NCI-H526 (cell line): ENCODE data around the gene AKT3.
A peak's percentile ranks its signal among the peaks of the same experiment; 100 is the strongest.

Experiments
- DNase-seq, 2 experiments: peaks; one replicate each; lab custom pipeline; 2025; lab: John Stamatoyannopoulos, UW

AKT3 gene

DNA sequence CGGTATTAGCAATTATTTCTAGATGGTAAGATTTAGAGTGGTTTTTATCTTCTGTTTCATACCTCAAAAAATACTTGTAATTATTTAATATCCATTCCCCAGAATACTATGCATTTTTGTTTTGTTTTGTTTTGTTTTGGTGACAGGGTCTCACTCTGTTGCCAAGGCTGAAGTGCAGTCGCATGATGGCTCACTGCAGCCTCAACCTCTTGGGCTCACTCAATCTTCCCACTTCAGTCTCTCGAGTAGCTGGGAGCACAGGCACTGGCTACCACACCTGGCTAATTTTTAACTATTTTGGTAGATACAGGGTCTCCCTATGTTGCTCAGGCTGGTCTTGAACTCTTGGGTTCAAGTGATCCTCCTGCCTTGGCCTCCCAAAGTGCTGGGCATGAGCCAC, 252.7 kb downstream of the AKT3 start:
- no peak for DNase-seq

DNA sequence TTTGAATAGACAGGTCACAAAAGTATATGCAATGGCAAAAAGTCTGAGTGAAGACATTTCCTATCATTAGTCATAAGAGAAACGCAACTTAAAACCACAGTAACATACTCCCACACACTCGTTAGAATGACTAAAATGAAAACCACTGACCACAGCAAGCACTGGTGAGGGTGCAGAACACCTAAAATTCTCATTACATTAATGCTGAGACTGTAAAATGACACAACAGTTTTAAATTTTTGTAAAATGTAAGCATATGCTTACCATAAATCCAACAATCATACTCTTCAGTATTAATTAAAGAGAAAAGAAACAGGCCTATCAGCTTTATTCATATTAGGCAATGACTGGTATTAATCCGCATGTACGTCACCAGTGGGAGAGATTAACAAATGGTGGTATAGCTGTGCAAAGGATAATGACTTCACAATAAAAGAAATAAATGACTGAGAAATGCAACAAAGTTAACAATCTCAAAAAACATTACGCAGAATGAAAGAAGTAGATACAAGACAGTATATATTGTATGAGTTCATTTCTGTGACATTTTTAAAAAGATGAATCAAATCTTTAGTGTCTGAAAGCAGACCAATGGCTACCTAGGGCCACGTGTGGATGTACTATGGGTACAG, 253.5 kb downstream of the AKT3 start:
- no peak for DNase-seq

DNA sequence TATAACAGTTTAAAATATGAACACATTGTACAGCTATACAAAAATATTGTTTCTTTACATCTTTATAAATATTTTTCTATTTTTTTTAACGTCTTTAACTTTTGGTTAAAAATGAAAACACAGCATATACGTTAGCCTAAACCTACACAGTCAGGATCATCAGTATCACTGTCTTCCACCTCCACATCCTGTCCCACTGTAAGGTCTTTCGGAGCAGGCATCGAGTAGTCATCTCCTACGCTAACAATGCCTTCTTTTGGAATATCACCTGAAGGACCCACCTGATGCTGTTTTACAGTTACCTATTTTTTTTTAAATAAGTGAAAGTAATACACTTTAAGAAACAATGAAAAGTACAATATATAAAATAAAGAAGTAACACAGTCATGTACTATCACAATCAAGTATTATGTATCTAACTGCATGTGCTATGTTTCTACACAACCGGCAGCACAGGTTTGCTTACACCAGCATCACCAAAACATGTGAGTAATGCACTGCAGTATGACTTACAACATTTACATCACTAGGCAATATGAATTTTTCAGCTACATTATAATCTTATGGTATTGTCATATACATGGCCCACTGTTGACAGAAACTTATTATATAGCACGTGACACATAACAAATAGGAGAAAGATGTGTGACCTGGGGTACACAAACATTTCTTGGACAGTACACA, 254.4 kb downstream of the AKT3 start:
- DNase-seq, result no peak

DNA sequence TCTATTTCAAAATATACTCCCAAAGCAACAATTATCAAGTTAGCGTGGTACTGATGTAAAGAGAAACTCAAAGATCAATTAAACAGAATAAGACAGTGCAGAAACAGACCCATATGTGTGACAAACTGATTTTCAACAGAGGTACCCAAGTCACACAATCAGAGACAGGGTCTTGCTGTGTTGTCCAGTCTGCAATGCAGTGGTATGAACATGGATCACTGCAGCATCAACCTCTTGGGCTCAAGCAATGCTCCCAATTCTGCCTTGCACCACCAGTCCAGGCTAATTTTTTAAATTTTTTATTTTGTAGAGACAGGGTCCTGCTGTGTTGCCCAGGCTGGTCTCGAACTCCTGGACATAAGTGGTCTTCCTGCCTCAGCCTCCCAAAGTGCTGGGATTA, 255.6 kb downstream of the AKT3 start:
- no peak for DNase-seq

DNA sequence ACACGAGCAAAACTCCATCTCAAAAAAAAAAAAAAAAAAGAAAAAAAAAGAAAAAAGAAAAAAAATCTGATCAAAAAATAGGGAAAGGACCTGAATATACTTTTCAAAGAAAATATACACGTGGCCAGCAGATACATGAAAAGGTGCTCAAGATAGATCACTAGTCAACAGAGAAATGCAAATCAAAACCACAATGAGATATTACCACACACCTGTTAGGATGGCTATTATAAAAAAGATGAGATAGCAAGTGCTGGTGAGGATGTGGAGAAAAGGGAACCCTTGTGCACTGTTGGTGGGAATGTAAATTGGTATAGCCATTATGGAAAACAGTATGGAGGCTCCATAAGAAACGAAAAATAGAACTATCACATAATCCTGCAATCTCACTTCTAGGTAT, 260.8 kb downstream of the AKT3 start:
- DNase-seq, result peak; percentile 72 to 73

DNA sequence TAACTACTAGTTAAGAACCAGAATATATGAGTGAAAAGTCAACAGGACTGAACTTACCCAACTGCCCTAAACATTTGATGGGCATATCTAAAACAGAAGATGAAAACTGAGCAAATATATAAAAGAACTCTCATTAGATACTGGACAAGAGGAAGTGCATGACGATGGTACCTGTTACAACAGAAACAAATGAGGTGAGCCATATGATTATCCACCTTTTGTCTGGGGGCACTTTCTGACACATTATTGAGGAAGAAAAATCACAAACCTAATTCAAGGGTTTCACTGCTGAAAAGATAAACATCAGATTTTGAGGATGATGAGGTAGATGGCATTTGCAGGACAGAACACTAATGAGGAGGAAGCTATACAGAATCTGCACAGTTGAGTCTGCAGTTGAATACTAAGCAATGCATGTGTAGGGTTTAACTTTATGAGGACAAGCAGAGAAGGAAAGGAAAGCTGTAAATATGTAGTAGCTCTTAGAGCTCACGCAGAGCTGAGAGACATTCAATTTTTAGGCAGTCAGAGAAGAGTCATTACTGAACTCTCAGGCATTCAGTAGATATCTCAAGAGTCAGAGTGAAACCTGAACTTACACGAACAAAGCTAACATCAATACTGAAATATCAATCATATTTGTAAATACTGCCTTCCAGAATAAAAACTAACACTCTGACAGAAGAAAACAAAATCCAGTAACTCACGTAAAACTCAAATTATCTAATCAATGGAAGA, 262.1 kb downstream of the AKT3 start:
- no peak for DNase-seq

DNA sequence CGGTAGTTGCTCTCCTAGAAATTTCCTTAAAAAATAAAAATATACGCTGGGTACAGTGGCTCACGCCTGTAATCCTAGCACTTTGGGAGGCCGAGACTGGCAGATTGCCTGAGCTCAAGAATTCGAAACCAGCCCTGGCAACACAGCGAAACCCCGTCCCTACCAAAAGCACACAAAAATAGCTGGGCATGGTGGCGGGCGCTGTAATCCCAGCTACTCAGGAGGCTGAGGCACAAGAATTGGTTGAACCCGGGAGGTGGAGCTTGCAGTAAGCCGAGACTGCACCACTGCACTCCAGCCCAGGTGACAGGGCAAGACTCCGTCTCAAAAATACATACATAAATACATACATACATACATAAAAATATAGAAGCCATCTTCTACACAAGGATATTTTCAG, 262.8 kb downstream of the AKT3 start:
- no peak for DNase-seq

DNA sequence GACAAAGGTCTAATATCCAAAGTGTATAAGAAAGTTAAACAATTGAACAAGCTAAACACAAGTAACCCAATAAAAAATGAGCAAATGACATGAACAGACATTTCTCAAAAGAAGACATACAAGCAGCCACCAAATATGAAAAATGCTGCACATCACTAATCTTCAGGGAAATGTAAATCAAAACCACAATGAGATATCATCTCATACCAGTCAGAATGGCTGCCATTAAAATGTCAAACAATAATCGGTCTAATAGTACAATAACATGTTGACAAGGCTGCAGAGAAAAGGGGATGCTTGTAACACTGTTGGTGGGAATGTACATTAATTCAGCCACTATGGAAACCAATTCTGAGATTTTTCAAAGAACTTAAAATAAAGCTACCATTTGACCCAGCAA, 264.1 kb downstream of the AKT3 start:
- no peak for DNase-seq

DNA sequence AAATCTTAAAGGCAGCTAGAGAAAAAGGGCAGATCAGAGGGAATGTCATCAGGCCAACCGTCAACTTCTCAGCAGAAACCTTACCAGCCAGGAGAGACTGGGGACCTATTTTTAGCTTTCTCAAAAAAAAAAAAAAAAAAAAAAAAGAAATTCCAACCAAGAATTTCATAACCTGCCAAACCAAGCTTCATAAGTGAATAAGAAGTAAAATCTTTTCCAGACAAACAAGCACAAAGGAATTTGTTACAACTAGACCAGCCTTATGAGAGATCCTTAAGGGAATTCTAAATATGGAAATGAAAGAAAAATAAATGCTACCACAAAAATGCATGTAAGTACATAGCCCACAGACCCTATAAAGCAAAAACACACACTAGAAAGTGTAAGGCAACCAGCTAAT, 267.7 kb downstream of the AKT3 start:
- no peak for DNase-seq

DNA sequence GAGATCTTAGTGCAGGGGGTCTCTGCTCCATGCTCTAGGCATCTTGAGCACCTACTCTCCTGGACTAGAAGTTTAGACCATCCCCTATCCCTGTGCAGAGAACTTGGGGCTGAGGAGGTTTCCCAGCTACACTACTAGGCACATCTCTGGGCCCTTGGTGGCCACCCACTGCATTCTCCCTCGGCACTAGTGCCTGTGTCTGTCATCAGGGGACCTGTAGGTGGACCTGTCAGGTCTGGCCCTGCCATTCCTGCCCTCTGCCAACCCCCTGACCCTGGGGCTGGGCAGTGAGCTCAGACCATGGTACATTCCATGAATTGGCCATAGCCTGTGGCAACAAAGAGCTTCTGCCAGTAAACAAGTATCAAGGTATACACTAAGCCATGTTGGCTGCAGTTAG, 269.1 kb downstream of the AKT3 start:
- DNase-seq, result no peak

DNA sequence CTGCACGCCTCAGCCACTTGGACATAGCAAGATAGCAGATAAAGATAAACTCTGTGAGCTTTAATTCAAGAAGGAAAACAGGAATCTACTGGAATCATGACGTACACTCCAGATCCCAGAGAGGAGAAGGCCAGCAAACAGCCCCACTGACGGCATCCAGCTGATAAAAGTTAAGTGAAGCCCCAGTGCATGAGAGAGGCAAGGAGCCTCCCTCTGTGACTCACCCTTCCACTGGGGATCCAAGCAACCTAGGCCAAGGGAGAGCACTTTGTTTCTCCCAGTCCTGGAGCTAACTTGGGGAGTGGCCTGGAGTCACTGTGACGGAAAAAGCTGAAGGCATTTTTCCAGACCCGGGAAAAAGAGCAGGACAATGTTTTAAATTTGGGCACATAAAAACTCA, 270.0 kb downstream of the AKT3 start:
- DNase-seq, result no peak

DNA sequence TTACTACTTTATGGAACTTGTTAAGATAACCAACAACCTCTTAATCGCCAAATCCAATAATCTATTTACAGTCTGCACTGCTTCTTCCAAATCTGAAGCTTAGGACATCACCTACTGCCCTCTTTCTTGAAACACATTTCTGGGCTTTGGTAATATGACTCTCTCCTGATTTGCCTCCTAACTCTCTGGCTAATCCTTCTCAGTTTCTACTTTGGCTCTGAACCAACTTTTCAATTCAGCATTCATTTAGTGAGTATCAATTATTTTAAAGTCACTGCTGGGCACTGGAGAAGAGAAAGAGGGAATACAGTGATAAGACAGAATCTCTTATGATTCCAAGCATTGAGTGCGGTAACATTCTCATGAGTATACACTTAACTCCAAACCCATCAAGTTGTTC, 275.0 kb downstream of the AKT3 start:
- no peak for DNase-seq

DNA sequence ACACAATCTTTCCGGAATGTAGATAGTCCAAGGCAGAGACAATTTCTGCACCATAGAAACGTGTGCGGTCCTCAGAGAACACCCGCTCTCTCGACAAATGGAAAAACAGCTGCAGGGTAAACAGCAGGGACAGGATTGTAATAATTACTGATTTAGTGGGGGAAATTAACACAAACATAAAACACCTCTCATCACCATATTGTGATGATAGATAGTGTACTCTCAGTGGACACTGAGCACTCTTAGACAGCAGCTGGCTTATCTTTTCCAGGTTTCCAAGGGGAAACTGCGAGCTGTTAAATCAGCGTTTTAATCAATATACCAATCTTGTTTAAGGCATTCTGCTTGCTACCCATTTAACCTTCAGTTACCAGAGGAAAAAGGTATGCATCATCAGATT, 277.1 kb downstream of the AKT3 start:
- DNase-seq, result no peak

DNA sequence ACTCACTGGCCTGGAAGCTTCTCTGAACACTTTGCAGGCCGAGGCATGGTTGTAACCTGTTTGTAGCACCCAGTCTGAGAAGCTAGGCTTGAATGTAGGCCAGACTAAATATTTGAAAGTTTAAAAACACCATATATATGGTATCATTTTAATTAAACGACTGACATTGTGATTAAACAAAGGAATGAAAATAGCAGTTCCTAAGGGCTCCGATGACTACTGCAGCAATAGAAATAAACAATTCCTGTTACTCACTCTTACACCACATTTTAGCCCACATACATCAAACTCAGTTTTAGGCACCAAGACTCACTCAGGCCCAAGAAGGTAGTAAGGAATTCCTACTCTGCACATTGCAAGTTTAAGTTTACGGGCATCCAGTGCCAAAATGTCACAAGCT, 281.2 kb downstream of the AKT3 start:
- DNase-seq, result no peak

DNA sequence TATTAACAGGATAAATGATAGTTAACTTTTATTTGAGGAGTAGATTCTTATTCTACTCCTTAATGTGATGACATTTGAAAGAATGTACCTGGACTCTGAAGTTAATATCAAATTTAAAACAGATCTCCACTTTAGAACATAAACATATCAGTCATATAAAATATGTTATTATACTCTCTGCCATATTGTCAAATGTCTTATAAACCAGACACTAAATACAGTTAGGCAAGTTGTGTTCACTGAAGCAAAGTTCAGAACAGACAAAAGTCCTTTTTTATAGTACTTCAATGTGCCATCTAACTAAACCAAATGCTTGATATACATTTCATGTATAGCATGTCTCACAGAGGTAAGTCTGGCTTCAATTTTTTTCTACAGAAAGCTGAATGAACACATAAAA, 285.2 kb downstream of the AKT3 start:
- no peak for DNase-seq

DNA sequence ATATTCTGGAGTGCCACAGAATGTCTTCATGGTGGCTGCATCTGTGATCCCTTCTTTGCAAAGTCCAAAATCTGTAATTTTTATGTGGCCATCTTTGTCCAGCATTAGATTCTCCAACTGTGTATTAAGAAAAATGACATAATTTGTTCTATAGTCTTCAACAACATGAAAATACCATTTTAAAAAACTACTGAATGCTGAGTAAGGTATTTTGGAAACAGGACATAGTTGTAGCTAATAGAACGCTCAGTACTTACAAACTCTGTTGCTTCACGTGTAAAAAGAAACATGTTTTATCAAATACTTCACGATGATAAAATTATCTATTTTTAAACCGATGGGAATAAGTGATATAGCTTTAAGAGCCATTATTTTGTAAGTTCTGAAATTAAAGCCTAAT, 286.3 kb downstream of the AKT3 start:
- DNase-seq, result no peak

DNA sequence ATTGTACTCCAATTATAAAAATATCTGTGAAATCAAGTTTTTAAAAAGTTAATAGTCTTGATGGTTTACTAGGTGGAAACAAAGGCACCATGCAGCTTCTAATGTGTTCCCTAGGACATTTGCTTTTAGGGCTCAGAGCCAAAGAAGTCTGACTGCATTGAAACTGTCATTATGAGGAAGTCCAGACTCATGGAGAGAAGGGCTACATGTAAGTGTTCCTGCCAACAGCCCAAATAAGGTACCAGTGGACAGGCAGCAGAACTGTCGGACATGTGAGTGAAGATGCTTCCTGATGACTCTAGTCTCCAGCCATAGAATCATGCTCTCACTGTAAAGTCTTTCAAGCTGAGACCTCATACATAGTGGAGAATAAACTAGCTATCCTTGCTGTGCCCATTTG, 287.6 kb downstream of the AKT3 start:
- DNase-seq, result no peak

DNA sequence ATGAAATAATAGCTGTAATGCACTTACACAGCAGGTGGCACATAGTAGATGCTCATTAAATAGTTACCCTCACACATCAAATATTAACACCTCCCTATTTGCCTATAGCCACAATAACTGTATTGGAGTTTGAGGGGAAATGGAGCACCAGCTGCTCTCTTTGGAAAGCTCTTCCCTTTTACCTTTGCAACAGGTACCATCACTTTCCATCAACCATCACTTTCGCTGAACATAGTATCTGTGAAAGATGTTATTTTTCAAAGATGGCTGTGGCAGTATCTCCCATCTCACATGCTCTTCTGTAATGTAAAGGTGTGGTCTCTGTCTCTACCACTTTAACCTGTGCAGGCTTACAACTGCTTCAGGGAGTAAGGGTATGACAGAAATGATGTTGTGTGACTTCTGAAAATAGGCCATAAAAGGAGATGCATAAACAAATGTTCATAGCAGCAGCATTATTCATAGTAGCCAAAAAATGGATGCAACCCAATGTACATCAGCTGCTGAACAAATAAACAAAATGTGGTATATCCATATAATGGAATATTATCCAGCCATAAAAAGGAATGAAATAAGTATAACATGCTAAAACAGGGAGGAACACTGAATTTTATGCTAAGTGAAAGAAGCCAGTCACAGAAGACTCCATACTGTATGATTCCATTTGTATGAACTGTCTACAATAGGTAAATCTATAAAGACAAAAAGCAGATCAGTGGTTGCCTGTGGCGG, 288.3 kb downstream of the AKT3 start:
- no peak for DNase-seq

DNA sequence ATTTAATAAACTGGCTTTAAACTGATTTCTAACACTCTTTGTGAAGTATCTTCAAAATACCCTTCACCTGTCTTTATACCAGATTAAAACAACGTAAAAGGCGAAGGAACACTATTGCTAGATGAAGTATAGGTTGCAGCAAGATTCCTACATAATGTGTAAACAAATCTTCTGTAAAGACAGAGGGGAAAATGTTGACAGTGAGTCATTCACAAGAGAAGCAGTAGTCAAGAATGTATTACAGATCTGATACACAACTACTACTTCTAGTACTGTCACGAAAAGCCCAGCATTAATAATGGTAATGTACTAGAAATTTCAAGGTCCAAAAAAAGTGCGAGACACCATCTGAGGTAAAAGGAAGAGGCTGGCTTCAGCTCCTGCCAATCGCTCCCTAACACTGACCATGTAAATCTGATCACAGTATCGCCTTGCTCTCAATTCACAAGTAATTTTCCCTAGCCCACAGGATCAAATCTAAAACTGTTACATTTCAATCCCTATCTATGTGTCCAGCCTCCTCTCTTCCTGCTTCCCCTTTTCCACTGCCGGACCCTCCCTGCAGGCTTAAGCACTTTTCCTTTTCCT, 290.4 kb downstream of the AKT3 start:
- DNase-seq, result no peak

DNA sequence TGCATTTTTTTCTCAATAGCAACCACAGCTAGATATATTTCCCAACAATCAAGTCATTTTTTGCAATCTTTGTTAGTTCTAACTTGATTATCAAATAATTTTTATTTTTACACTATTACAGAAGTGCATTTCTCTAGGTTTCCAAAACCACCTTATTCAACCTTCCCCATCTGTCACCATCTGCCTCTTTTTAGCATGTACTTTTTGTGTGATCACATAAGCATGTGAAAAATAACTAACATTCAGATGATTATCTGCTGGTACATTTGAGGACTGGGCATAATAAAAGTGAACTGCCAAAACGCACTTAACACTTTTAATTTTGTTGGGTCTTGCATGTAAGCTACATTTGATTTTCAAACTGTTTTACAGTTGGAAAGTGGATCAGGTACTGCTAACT, 291.5 kb downstream of the AKT3 start:
- DNase-seq, result no peak

DNA sequence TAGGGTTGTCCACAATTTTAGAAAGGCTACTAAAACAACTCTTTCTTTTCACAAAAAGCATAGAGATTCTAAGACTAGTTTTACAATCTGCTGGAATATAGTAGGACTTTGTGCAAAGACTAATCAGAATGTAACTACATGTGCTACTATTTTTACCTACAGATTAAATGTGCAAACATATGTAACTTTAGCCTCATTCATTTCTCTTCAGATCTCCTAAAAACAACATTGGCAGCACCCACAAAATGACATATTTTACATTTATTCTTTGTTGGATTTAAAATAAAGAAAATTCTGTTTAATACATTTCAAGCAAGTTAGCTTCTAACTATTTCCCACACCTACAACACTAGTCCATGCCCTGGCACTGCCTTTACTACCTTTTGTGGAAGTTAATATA, 292.2 kb downstream of the AKT3 start:
- DNase-seq, result no peak

DNA sequence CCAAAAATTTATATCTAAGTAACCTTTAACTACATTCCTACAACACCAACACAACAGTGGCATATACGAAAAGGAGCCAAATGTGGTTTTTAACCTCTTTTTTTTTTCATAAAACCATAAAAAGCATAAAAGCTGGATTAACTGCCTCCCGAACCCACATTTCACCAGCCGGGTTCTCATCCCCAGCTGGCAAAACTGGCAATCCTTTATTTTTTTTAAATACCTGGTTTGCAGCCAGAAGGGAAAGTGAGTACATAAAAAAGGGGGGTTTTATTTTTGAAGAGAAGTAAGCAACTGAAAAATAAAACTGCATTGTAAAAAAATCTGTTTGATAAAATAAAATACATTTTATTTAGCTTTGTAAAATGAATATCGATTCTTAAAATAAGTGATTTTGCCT, 295.4 kb downstream of the AKT3 start:
- no peak for DNase-seq

DNA sequence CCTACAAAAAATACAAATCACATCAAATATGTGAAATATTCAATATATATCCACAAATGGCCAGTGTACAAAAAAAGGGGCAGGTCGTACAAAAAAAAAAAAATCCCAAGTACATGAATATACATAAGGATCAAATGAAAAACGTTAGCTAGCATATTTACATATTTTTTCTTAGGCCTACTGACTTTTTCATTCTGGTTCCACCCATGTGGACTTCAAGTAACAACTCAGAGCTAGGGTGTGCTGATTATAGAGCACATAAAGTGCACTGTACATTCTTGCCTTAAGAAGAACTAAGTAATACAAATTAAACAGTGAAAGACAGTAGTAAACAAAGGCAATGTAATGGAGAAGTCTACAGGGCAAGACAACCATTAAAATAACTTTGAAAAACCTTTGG, 297.0 kb downstream of the AKT3 start:
- DNase-seq, result no peak
